Stimulated activated CD8-positive, alpha-beta memory T cell treated with anti-CD3 and anti-CD28 coated beads, Interleukin-15, amount 100 ng/mL, for 48 hours (primary cell): ENCODE results near the gene KCNN4.
"Not testable (repeated sequence)": the region's sequence is repeated elsewhere in the genome, so short reads cannot be mapped to it uniquely, and the experiment has no call there.

ENCODE experiments used
- DNase-seq, 2 donors: peaks; one replicate each; pipeline ENCODE4 v3.0.0-alpha.2; 2020; ENCODE audit warnings: low read depth in 2 of 2

KCNN4 gene

GRCh38 chr19:43798546-43799409 lies 18.0 kb upstream of the KCNN4 start:
- peak; percentile 64 to 69 for DNase-seq

GRCh38 chr19:43798026-43798545 lies 17.3 kb upstream of the KCNN4 start:
- no peak for DNase-seq

- DNase-seq, result no peak
Observed at GRCh38 chr19:43797556-43797955, 16.8 kb upstream of the KCNN4 start.

GRCh38 chr19:43797118-43797517 lies 16.3 kb upstream of the KCNN4 start:
- no peak for DNase-seq

GRCh38 chr19:43790587-43790986 lies 9.8 kb upstream of the KCNN4 start:
- no peak for DNase-seq

GRCh38 chr19:43789029-43789428 lies 8.3 kb upstream of the KCNN4 start:
- DNase-seq, result no peak

GRCh38 chr19:43786665-43787064 lies 5.9 kb upstream of the KCNN4 start:
- no peak for DNase-seq

GRCh38 chr19:43784981-43785808 lies 4.4 kb upstream of the KCNN4 start:
- no peak for DNase-seq

- peak in 1 of 2 donors; percentile 53 for DNase-seq
Observed at GRCh38 chr19:43784241-43784980, 3.6 kb upstream of the KCNN4 start.

- DNase-seq, result no peak
Observed at GRCh38 chr19:43783636-43784035, 2.9 kb upstream of the KCNN4 start.

- no peak for DNase-seq
Observed at GRCh38 chr19:43782689-43783231, 2.0 kb upstream of the KCNN4 start.

GRCh38 chr19:43782311-43782660 lies 1.5 kb upstream of the KCNN4 start:
- no peak for DNase-seq

- DNase-seq, result no peak
Observed at GRCh38 chr19:43781630-43782310, 997 bp upstream of the KCNN4 start.

GRCh38 chr19:43779820-43780219 lies 953 bp downstream of the KCNN4 start:
- DNase-seq, result no peak

GRCh38 chr19:43779147-43779819 lies 1.5 kb downstream of the KCNN4 start:
- no peak for DNase-seq

- DNase-seq, result no peak
Observed at GRCh38 chr19:43778651-43779050, 2.1 kb downstream of the KCNN4 start.

- no peak for DNase-seq
Observed at GRCh38 chr19:43777163-43777695, 3.5 kb downstream of the KCNN4 start.

GRCh38 chr19:43776286-43776685 lies 4.5 kb downstream of the KCNN4 start:
- DNase-seq, result peak in 1 of 2 donors; percentile 66

GRCh38 chr19:43775299-43775890 lies 5.4 kb downstream of the KCNN4 start:
- DNase-seq, result no peak

GRCh38 chr19:43774940-43775258 lies 5.9 kb downstream of the KCNN4 start:
- DNase-seq, result not testable (repeated sequence)
